Right forelimb (tissue), 1 donor: ENCODE data around the gene TUBB3.
"Not testable (repeated sequence)": the region's sequence is repeated elsewhere in the genome, so short reads cannot be mapped to it uniquely, and the experiment has no call there.

Experiments used
- DNase-seq: peaks from one replicate; pipeline ENCODE4 v3.0.0-alpha.2; 2018

The TUBB3 gene

DNA sequence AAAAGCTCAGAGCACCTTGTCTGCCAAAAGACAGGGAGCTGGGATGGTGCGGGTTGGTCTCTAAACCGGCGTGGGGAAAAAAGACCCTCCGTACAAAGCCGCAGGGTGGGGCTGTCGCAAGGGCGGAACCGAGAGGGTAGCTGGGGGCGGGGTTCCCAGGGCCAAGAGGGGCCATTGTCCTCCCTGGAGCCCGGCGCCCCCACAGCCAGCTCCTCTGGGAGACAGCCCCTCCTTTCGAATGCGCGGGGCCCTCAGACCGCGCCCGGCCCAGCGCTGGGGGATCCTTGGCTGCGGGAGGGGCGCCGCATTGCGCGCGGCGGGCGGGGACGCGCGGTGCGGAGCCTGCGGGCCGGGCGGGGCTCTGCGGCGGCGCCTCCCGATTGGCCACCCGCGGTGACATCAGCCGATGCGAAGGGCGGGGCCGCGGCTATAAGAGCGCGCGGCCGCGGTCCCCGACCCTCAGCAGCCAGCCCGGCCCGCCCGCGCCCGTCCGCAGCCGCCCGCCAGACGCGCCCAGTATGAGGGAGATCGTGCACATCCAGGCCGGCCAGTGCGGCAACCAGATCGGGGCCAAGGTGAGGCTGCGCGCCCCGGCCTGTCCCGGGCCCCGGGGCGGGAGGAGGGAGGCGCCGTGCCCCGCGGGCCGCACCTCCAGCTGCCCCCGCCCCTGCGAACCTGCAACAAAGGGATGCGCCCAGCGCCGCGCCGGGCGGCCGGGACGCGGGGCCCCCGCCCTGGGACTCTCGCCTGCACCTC is at the start of gene TUBB3:
Gene TUBB3, plus strand, starts transcription at position 459 of the 756 bp plus-strand sequence. Its CDS starts 60 bp downstream, at position 519.
- peak; percentile 80 for DNase-seq

DNA sequence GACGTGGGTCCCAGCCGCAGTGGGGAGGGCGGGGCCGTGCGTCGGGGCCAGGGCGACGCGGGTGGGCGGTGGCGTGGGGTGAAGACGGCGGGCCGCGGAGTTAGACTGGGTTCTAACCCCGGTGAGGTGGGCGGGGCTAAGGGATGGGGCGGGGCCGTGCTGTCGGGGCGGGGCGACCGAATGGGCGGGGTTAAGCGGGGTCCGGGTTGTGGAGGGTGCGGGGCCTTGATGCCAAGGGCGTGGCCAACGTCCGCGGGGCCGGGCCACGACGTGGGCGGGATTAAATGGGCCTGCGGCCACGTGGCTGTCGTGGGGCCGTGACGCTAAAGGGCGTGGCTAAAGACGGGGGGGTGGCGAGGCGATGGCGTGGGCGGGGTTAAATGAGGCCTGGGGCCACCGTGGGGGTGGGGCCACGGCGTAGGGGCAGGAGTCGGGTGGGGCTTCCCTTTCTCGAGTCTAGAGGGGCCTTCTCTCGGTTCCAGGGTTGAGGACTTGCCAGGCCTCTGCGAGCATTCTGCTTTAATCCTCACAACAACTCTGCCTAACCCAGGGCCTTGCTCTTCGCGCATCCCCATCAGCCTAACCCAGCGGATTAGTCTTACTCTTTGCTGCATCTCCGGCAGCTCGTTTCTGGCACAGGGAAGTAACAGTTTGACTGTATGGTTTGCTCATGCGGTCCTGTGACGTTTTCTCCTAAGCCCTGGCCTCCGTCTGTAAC is 49.0 kb upstream of the TUBB3 start:
- DNase-seq: peak; percentile 100

DNA sequence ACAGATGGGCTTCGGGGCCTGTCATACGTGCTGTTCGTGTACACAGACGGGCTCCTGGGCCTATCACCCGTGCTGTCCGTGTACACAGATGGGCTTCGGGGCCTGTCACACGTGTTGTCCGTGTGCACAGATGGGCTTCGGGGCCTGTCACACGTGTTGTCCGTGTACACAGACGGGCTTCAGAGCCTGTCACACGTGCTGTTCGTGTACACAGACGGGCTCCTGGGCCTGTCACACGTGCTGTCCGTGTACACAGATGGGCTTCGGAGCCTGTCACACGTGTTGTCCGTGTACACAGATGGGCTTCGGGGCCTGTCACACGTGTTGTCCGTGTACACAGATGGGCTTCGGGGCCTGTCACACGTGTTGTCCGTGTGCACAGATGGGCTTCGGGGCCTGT is 44.0 kb upstream of the TUBB3 start:
- DNase-seq: not testable (repeated sequence)

DNA sequence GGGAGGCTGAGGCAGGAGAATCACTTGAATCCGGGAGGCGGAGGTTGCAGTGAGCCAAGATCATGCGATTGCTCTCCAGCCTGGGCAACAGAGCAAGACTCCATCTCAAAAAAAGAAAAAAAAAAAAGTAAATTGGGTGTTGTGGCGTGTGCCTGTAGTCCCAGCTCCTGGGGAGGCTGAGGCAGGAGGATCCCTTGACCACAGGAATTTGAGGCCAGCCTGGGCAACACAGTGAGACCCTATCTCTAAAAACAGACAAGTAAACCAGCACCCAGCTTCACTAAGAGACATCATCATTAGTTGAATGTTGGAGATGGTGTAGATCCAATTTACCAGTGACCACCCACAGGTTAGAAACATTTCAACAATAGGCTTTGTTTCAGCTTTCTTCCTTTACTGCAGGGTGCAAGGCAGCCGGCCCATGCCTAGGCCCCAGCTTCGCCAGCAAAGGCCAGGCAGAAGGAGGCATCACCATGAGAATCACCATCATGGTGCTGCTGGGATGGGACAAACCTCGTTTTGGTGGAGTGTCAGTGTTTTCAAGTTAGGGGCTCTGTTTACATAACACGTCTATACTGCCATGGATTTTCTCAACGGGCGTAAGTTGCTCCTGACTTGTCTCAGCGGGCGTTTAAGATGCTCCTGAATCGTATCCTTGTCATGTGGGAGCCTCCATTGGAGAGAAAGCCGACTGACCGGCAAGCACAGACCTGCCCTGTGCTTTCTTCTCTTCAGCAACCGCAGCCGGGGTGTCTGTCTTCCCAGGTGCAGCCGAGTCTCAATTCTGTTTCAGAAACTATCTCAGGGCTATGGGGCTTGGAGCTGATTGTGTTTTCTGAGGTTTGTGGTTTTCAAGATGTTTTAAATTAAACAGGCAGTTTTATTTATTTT is 42.4 kb upstream of the TUBB3 start:
- no peak for DNase-seq

DNA sequence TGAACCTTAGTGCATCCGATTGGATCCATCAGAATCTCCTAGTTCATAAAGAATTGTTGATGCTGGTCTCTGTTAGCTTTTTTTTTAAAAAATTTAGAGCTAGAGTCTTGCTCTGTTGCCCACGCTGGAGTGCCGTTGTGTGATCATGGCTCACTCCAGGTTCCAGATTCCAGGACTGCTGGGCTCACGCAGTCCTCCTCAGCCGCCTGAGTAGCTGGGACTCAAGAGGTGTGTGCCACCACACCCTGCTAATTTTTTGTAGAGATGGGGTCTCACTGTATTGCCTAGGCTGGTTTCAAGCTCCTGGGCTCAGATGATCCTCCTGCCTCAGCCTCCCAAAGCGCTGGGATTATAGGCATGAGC is 41.8 kb upstream of the TUBB3 start:
- DNase-seq: no peak

DNA sequence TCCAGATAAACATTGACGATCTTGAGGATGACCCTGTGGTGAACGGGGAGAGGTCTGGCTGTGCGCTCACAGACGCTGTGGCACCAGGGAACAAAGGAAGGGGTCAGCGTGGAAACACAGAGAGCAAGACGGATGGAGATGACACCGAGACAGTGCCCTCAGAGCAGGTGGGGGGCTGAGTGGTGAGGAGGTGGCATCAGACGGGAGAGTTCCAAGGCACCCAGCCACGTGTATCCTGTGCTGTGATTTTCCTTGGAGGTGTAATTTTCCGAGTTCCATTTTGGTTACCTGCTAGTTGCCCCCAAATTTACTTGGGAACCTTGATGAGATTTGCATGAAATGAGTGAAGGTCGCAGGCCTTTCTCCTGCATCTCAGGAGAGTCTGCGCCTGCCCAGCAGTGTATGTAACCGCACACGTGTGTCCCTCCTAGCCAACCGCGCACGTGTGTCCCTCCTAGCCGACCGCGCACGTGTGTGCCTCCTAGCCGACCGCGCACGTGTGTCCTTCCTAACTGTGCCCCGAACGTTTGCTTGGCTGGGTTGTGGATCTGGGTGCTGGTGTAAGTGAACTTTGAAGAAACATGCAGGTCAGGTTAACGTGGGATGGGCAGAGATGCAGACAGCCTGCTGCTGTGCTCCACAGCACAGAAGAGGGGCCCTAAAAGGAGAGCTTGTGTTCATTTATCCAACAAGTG is 39.6 kb upstream of the TUBB3 start:
- DNase-seq: no peak

DNA sequence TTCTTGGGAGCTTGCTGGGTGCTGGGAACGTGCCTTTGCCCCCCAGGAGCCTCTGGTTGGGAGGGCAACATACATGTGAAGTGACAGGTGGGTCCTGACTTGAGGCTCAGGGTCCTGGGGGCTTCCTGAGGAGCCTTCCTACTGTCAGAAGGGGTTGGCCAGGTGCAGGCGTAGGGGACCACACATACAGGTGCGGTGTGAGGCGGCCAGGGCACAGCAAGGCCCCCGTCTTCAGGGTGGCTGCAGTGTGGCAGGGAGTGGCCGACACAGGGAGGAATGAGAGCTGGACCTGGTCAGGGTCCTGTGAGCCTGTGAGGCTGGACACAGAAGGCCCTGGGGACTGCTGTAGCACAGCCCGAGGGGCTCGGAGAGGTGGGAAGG is 39.1 kb upstream of the TUBB3 start:
- DNase-seq: no peak

DNA sequence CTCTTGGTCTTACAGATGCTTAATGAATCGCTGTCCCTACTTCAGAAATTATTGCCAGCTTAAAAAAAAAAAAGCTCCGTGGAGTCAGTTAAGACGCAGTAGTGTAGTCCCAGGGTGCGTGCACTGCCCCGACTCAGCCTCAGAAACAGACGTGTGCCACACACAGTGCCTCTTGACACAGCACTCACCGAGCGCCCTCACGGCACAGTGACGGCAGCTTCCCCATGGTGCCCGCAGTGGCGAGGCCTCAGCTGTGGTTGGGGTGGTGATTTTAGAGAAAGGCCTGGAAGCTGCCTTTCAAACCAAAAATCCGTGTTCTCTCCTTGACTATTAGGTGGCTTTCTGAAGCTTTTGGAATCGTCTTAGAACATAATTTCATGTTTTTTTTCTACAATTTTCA is 35.9 kb upstream of the TUBB3 start:
- DNase-seq: no peak

DNA sequence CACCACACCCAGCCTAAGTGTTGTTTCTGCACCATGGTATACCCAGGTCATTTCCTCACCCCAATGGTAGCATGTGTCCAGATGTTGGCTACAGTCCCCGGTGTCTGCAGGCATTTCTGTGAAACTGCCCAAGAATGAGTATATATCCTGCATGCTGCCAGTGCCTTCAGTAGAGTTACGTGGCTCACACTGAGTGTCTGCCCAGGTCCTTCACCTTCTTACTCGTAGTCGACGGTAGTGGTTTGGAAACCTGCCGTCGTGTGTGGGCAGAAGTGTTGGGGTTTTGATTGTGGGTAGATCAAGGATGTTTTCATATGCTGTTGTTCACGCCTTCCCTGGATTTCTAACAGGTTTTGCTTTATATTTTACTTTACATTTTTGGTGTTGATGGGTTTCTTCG is 32.9 kb upstream of the TUBB3 start:
- DNase-seq: no peak

DNA sequence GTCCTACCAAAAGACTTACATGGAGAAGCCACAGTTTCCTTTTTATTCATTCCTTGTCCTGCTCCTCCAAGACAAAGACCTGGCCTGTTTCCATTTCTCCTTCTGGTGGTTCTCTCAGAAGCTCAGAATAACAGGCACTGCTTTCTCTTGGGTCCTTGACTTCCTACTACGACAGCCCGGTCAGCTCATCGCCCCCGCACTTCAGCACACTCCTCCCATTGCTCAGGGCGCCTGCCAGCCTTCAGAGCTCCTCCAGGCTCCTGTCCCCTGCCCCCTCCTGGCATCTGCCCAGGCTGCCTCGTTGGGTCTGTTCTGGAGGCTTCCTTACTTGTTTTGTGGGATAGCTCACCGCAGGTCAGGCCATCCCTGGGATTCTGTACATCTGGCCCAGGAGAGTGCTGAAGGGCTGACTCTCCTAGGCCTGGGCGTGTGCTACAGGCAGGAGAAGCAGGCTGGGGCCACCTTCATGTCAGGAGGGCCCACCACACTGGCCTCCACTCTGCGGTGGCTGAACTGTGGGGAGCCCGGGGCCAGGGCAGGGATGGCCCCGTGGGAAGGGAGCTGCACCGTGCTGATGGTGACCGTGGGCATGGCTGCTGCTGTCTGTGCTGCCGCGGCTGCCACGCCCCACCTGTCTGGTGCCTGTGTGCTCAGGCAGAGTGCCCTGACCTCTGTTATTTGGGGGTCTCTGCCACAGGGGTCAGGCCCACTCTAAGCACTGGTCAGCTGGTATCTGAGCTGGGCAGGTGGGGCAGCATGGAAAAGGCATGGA is 32.1 kb upstream of the TUBB3 start:
- no peak for DNase-seq

DNA sequence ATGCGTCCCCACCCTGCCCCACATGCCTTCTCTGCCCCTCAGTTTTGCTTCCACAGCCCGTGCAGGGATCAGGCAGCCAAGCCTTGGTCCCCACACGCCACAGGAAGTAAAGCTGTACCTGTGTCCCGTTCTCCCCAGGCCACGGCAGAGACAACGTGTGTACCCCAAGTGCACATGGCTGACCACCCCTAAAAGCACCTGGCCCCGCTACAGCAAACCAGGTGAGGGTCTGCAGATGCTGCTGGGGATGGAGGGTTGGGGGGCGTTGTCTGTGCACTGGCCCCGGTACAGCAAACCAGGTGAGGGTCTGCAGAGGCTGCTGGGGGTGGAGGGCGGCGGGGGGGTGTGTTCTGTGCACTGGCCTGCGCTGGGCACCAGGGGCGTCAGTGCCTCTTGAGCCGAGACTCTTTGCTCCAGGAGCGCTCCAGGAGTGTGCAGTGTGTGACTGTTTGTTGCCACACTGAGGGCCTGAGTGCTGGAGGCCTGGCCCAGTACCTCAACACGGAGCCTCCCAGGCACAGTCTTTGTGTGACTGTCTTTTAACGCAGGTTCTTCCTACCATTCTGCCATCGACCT is 31.0 kb upstream of the TUBB3 start:
- no peak for DNase-seq

DNA sequence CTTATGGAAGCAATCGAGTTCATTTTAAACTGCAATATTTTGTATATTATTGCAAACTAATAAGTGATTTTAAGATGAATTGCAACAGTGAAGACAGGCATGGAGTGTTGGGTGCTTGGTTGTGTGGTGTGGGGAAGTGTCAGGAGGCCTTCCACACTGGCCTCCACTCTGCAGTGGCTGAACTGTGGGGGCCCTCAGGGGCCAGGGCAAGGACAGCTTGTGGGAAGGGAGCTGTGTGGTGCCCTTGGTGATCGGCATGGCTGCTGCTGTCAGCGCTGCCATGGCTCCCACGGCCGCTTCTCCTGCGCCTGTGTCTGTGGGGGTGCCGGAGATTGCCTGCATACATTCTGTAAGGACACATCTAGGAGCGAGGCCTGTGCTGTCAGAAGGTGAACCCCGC is 30.5 kb upstream of the TUBB3 start:
- no peak for DNase-seq

DNA sequence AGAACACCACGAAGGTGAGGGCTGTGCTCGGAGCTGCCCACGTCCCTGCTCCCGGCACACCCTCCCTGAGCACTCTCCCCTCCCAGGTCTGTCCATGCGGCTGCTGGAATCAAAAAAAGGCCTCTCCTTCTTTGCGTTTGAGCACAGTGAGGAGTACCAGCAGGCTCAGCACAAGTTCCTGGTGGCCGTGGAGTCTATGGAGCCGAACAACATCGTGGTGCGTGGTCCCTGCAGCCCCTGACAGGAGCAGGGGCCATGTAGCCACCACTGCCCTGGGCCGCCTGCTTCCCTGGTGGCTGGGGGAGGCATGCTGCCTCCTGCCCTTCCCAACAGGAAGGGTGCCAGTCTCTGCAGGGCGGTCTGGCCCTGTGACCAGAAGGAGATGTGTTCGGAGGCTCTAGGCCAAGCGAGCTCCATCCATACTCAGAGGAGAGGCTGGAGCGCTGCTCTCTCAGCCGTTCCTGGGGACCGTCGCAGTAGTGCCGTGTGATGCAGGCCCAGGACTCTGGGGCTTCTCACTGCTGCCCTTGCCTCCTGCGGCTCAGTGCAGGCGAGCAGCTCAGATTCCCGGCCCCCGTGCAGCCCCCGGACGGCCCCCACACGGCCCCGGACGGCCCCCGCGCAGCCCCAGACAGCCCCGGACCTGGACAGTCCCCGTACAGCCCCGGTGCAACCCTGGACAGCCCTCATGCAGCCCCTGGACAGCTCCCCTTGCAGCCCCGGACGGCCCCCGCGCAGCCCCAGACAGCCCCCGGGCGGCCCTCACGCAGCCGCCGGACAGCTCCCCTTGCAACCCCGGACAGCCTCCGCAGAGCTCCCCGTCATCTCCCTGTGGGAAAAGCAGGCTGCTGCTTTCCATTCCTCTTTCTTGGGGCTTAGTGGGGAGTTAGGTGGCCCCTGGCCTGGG is 29.2 kb upstream of the TUBB3 start:
- no peak for DNase-seq

DNA sequence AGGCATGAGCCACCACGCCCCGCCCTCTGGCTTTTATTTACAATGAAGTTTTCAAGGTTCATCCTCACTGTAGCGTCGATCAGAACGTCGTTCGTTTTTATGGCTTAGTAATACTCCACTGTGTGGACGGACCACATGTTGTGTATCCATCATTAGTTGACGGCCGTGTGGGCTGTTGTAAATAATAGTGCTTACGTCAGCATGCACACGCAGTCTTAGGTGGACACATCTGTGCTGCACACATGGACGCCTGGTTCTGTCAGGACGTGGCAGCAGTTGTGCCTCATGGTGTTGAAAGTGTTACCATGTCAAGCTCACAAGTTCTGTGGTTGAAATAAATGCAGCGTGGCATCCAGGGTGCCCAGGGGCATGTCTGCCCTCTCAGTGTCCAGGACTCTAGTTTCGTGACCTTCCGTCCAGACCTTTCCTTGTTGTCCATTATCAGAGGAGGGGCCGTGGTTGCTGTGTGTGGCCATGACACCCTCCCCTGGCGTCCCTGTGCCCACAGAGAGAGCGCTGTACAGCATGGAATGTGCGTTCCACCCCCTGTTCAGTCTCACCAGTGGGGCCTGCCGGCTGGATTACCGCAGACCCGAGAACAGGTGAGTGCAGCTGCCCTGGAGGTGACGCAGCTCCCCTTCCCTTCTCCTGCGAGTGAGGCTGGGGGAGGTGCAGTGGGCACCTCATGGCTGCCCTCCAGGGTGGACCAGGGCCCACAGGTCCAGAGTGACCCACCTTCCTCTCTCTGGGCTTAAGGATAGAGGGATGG is 27.5 kb upstream of the TUBB3 start:
- no peak for DNase-seq

DNA sequence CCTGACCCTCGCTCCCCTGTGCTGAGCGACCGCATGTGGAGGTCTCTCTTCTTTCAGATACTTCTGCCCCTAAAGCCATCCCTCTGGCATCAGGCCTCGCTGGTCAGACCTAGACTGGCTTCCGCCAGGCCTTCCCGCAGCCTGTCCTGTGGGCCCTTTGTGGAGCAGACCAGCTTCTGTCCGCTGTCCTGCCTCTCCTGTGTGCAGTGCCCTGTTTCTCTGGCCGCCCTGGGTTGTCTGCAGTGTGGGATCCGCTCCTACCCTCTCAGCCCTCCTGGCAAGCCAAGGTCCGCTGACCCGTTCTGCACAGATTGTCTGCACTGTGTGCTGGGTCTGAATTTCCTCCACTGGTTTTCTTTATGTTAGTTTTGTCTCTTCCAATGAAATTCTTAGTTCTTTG is 25.9 kb upstream of the TUBB3 start:
- DNase-seq: no peak

DNA sequence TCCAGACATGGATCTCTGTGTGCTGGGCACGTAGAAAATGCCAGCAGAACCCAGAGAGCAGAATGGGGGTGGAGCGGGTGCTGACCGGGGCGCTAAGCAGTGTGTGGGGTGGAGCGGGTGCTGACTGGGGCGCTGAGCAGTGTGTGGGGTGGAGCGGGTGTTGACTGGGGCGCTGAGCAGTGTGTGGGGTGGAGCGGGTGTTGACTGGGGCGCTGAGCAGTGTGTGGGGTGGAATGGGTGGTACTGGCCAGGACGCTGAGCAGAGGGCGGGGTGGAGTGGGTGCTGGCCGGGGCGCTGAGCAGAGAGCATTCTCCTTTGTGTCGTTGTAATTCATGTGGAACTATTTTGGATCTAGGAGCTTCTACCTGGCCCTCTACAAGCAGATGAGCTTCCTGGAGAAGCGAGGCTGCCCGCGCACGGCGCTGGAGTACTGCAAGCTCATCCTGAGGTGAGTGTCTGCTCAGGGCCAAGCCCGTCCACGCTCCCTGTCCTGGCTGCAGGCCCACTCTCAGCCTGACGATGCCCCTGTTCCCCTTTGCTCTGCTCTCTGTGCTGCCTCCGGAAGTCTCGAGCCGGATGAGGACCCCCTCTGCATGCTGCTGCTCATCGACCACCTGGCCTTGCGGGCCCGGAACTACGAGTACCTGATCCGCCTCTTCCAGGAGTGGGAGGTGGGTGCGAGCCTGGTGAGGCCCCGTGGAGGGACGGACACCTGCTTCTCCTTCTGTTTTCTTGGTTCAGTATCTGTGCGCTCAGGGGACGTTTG is 24.8 kb upstream of the TUBB3 start:
- DNase-seq: no peak

DNA sequence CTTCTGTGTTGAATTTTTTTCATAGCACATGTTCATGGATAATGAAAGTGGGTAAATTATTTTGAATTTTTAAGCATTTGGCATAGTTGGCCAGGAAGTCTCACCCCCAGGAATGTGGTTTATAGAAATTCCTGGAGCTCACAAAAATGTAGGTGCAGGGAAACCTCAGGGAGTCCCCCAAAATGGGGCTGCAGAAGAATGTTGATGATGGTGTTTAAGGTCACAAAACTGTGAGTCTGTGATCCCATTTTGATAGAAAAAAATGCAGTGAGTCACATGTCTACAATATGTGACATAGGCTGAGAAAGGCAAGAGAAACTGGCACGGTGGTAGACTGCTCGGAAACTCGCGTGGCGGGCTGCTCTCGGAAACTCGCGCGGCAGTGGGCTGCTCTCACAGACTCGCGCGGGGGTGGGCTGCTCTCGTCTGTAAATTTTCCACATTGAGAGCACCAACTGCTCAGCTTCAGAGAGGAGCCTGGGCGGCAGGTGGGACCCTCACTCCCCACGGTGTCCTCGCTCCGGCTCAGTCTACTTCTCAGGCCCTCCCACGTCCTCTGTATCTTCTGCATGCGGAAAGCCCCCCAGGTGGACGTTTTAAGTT is 23.2 kb upstream of the TUBB3 start:
- no peak for DNase-seq

DNA sequence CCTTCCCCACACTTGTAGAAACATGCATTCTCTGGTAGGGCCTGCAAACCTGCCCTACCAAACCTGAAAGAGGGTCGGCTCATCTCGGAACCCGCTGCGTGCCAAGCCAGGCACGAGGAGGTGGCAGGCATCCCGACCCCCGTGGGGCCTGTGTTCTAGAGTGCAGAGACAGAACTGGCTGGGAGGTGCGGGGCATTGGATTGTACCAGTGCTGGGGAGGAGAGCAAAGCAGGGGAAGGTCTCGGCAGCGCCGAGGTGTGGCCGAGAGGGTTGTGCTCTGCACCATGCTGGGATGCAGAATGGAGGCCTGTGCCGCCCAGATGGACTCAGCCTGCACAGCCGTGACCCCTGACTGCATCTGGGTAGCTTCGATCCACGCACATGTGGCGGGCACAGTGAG is 22.3 kb upstream of the TUBB3 start:
- DNase-seq: no peak

DNA sequence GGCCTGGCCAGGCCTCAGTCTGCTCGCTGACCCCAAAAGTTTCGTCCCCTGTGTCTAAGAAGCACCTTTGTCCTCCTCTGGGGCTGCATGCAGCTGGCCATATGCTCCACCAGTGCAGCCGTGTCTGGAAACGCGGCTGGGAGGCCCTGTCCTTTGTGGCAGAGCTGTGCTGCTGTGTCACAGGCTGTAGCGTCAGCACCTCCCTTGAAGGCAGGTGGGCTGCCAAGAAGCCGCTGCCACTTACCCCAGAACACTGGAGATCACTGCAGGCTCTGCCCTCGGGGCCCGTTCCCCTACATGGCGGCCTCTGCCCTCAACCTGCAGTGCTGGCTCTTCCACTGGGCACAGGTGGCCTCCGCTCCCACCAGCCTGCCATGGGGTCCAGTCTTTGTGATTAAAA is 20.2 kb upstream of the TUBB3 start:
- DNase-seq: no peak
